ENCODE data around the gene PTGIS. TPM values are rescaled to one million over a fixed set of nuclear protein-coding genes. Genes with fewer than 3 reads are reported as not detected.

PTGIS gene
- total and polyA plus RNA-seq, 2 of the 4 experiments (the other 2 are of a cell fraction): 1.6 to 2.6 TPM

- Histone ChIP-seq H2AFZ (replicated peaks; ENCODE audit: low read length, poor library complexity) (no peak overlapping the region), H4K5ac (ENCODE audit: low read depth, low read length) (no peak overlapping the region), H2BK120ac (ENCODE audit: low read depth, low read length) (no peak overlapping the region), H2BK20ac (ENCODE audit: low read depth, low read length) (no peak overlapping the region), H3K27ac (ENCODE audit: insufficient read depth, low read length) (no peak overlapping the region), H3K4me2 (ENCODE audit: low read depth, low read length) (no peak overlapping the region), H3K4me1 (ENCODE audit: control insufficient read depth, insufficient read depth, low read length) (no peaks in the 10 kb centered on the region), H3K9me3 (ENCODE audit: control insufficient read depth, insufficient read depth, low read length) (peaks cover 5% of the 10 kb centered on the region), H3K18ac (ENCODE audit: low read depth, low read length) (no peak overlapping the region), H3K79me1 (ENCODE audit: low read depth in 1 of 2, low read length in 2 of 2) (no peaks in the 10 kb centered on the region), H4K8ac (ENCODE audit: low read depth in 2 of 2, low read length in 2 of 2) (no peak overlapping the region), H3K14ac (replicated peaks; ENCODE audit: low read depth, low read length) (no peak overlapping the region), H3K36me3 (ENCODE audit: control insufficient read depth, insufficient read depth, low read length) (peaks cover 9% of the 10 kb centered on the region), H2BK15ac (ENCODE audit: low read depth, low read length) (no peak overlapping the region), H3K56ac (ENCODE audit: extremely low read depth, insufficient read depth, low read length) (no peak overlapping the region), H2BK5ac (ENCODE audit: low read depth, low read length, poor library complexity, severe bottlenecking) (no peak overlapping the region), H4K91ac (ENCODE audit: insufficient read depth, low read depth, low read length) (no peak overlapping the region), H4K20me1 (ENCODE audit: insufficient read depth, low read length) (no peaks in the 10 kb centered on the region), H3K4me3 (ENCODE audit: insufficient read depth, low read depth, low read length) (no peak overlapping the region), H2AK9ac (replicated peaks; ENCODE audit: low read depth, low read length, poor library complexity) (no peak overlapping the region), H3K9me1 (ENCODE audit: insufficient read depth, low read length) (no peaks in the 10 kb centered on the region), H3K27me3 (ENCODE audit: control insufficient read depth, insufficient read depth, low read length) (peaks cover 4% of the 10 kb centered on the region; the same call in 1 of the 2 replicates), H2AK5ac (ENCODE audit: low read depth, low read length) (no peak overlapping the region), H3K23ac (ENCODE audit: low read depth, low read length) (no peak overlapping the region), H3K9ac (ENCODE audit: low read depth, low read length) (no peak overlapping the region), H3K4ac (ENCODE audit: low read depth, low read length) (no peak overlapping the region)
- intact Hi-C loops (cut with micrococcal nuclease): loop anchor here (5.0 kb wide), 1 partner anchor 303 kb away; no protein-coding TSS in a partner anchor
- DNase-seq (no peak), ATAC-seq (ENCODE audit: low read depth) (no peak)
- in situ Hi-C loops (cut with MboI; ENCODE audit: low sequenced_read_pairs): loop anchor here (5.0 kb wide), 1 partner anchor 63 kb away; no protein-coding TSS in a partner anchor
- no CpG with 5 or more reads among the region's 5 CpGs for WGBS, 2 experiments (ENCODE audit: extremely low coverage in 2 of 2, insufficient read length in 1 of 2)
- dilution Hi-C loops (cut with HindIII; ENCODE audit: low sequenced_read_pairs, unreplicated experiment): no loop called here
- ChIA-PET POLR2A (ENCODE audit: unreplicated experiment) (no interaction called here), CTCF (interaction anchor here (0.6 to 1.6 kb wide), 2 partner anchors 10 to 64 kb away, joined by 3 read pairs; no protein-coding TSS in a partner anchor)
- no TSS peak for BruUV-seq (replicated peaks)
- TF ChIP-seq RFX5 (IDR thresholded peaks at IDR 0.05; ENCODE audit: low read depth, low read length) (no peak), MXI1 (IDR thresholded peaks at IDR 0.05; ENCODE audit: borderline replicate concordance, low read depth, low read length) (no peak), CTCF (conservative IDR thresholded peaks at IDR 0.05; ENCODE audit: low read depth, low read length) (no peak), MAZ (IDR thresholded peaks at IDR 0.05; ENCODE audit: borderline replicate concordance, low read depth, low read length) (no peak), NFE2L2 (IDR thresholded peaks at IDR 0.05; ENCODE audit: low read depth, low read length) (no peak), RCOR1 (IDR thresholded peaks at IDR 0.05; ENCODE audit: insufficient replicate concordance, low read length) (no peak), RAD21 (IDR thresholded peaks at IDR 0.05; ENCODE audit: low read length) (no peak), CEBPB (IDR thresholded peaks at IDR 0.05; ENCODE audit: low read depth, low read length) (no peak), FOS (IDR thresholded peaks at IDR 0.05; ENCODE audit: low read depth, low read length) (no peak)
These were observed 23.4 kb downstream of the PTGIS start for GRCh38 chr20:49544535-49544934.
